ENCODE measurements around the gene PLEKHH2. TPM values are rescaled to one million over a fixed set of nuclear protein-coding genes. Genes with fewer than 3 reads are reported as not detected.
"Not testable (repeated sequence)": the region's sequence is repeated elsewhere in the genome, so short reads cannot be mapped to it uniquely, and the experiment has no call there.

The PLEKHH2 gene
- total RNA-seq, 2 donors from 2014 or later, result 5.0 to 5.3 TPM

DNA sequence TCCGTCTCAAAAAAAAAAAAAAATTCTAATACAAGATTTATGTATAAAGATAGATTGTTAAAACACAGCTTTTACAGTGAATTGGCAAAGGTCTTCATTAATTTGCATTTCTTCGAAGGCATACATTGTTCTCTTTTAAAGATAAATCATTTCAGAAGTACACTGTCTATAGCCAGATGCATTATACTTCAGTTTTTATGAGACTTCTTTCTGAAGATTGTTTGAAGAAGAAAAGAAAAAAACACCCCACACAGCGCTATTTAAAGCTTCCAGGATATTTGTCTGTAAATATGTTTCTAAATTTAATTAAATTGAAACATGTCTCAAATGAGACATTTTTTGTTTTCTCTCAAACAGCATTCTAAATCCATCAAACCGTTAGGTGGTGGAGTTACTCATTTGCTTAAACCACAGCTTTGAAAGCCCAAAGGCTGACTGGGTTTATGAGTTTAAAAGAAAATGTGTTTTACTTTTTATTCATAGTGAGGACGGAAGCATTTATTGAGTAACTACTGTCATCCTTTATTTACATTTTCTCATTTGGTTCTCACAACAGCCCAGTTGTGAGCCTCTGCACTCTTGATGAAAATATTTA, 81.6 kb downstream of the PLEKHH2 start:
- Mint-ChIP-seq H3K4me3 (no peak overlapping the region), H3K27me3 (ENCODE audit: insufficient read depth) (no peaks in the 10 kb centered on the region), H3K36me3 (ENCODE audit: low read depth) (no peaks in the 10 kb centered on the region), H3K9me3 (no peaks in the 10 kb centered on the region), H3K27ac (no peak overlapping the region), H3K4me1 (peaks cover 18% of the 10 kb centered on the region)
- 90% methylated on average over 3 of the region's 5 CpGs; no CpG with 5 or more reads in 1 of the 2 experiments for WGBS, 2 experiments (ENCODE audit: insufficient coverage in 1 of 2, insufficient read length in 1 of 2)
- TF ChIP-seq, protein P1, sequence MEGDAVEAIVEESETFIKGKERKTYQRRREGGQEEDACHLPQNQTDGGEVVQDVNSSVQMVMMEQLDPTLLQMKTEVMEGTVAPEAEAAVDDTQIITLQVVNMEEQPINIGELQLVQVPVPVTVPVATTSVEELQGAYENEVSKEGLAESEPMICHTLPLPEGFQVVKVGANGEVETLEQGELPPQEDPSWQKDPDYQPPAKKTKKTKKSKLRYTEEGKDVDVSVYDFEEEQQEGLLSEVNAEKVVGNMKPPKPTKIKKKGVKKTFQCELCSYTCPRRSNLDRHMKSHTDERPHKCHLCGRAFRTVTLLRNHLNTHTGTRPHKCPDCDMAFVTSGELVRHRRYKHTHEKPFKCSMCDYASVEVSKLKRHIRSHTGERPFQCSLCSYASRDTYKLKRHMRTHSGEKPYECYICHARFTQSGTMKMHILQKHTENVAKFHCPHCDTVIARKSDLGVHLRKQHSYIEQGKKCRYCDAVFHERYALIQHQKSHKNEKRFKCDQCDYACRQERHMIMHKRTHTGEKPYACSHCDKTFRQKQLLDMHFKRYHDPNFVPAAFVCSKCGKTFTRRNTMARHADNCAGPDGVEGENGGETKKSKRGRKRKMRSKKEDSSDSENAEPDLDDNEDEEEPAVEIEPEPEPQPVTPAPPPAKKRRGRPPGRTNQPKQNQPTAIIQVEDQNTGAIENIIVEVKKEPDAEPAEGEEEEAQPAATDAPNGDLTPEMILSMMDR (conservative IDR thresholded peaks at IDR 0.05), result no peak
- Histone ChIP-seq H3K27ac (ENCODE audit: low read depth, low read length) (no peak overlapping the region), H3K4me1 (ENCODE audit: control insufficient read depth, insufficient read depth, low read length) (peaks cover 1% of the 10 kb centered on the region), H3K9me3 (ENCODE audit: control insufficient read depth, low read length) (no peaks in the 10 kb centered on the region), H3K4me3 (ENCODE audit: low read length) (no peak overlapping the region), H3K9ac (ENCODE audit: extremely low read depth, low read length, poor library complexity, severe bottlenecking) (no peak overlapping the region), H3K36me3 (ENCODE audit: control insufficient read depth, insufficient read depth, low read length) (no peaks in the 10 kb centered on the region), H3K27me3 (ENCODE audit: control insufficient read depth, insufficient read depth, low read length, poor library complexity, severe bottlenecking) (no peaks in the 10 kb centered on the region)
- DNase-seq, result no peak

DNA sequence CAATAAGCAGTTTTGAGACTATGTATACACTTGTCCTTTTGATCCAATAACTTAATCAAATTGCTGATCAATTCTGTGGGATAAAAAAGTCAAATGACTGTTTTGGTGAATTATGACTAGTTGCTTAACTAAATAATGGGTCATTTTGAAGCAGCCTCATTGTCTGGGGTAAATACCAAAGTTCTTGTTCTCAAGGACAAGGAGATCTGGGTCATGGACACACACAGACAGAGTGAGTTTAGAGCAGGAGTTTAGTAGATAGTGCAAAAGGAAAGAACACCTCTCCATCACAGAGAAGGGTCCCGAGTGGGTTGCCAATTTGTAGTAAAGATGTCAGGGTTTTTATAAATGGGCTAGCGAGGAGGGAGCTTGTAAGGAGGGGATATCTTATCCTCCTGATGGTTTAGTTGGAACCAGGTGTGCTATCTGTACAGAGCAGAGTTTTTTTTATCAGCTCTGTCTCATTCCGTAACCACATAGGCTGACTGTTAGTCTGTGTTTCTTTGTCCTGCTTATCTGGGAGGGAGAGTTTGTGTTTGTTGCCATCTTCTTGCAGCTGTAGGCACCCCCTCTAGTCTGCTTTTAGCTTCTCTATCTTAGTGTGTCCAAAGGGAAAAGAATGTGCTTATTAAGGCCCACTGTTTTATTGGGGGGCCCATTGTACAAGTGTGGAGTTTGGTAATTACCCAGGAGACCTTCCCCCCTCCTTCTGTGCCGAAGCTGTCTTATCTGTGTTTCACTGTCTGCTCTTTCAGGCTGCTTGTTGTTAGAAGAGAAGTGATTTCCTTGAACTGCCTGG, 87.9 kb downstream of the PLEKHH2 start:
- 74 to 100% methylated on average over 1 to 4 of the region's 4 CpGs for WGBS, 2 experiments (ENCODE audit: insufficient coverage in 1 of 2, insufficient read length in 1 of 2)
- Mint-ChIP-seq H3K4me1 (peaks cover 23% of the 10 kb centered on the region), H3K4me3 (peak overlapping the region; percentile 17), H3K36me3 (ENCODE audit: low read depth) (no peaks in the 10 kb centered on the region), H3K27ac (peak overlapping the region; percentile 67), H3K27me3 (ENCODE audit: insufficient read depth) (no peaks in the 10 kb centered on the region), H3K9me3 (no peaks in the 10 kb centered on the region)
- no peak overlapping the region for H3K27ac ChIP-seq (ENCODE audit: low read depth, low read length)
- H3K36me3 ChIP-seq (ENCODE audit: control insufficient read depth, insufficient read depth, low read length), result no peaks in the 10 kb centered on the region
- no peaks in the 10 kb centered on the region for H3K9me3 ChIP-seq (ENCODE audit: control insufficient read depth, low read length)
- TF ChIP-seq, protein P1 (conservative IDR thresholded peaks at IDR 0.05), result no peak
- DNase-seq, result no peak
- H3K9ac ChIP-seq (ENCODE audit: extremely low read depth, low read length, poor library complexity, severe bottlenecking), result peak overlapping the region; percentile 13
- H3K4me3 ChIP-seq (ENCODE audit: low read length), result no peak overlapping the region
- H3K4me1 ChIP-seq (ENCODE audit: control insufficient read depth, insufficient read depth, low read length), result peaks cover 3% of the 10 kb centered on the region
- no peaks in the 10 kb centered on the region for H3K27me3 ChIP-seq (ENCODE audit: control insufficient read depth, insufficient read depth, low read length, poor library complexity, severe bottlenecking)

DNA sequence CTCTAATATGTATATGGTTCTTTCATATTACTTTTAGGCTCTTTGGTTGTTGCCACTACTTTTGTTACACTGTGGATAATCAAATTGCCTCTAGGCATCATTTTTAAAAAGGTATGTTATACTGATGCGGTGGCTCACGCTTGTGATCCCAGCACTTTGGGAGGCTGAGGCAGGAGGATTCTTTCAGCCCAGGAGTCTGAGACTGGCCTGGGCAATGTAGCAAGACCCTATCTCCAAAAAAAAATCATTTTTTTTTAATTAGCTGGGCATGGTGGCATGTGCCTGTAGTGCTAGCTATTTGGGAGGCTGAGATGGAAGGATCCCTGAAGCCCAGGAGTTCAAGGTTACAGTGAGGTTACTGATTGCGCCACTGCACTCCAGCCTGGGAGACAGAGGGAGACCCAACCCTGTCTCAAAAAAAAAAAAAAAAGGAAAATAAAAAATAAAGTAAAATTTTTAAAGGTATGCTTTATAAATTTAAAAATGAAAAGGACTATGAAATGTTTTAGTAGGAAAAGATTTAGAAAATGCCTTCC, 88.7 kb downstream of the PLEKHH2 start:
- Mint-ChIP-seq H3K27ac (no peak overlapping the region), H3K27me3 (ENCODE audit: insufficient read depth) (no peaks in the 10 kb centered on the region), H3K4me3 (no peak overlapping the region), H3K4me1 (peaks cover 23% of the 10 kb centered on the region), H3K9me3 (no peaks in the 10 kb centered on the region), H3K36me3 (ENCODE audit: low read depth) (no peaks in the 10 kb centered on the region)
- no peak for DNase-seq
- no peaks in the 10 kb centered on the region for H3K9me3 ChIP-seq (ENCODE audit: control insufficient read depth, low read length)
- no peak overlapping the region for H3K27ac ChIP-seq (ENCODE audit: low read depth, low read length)
- no peaks in the 10 kb centered on the region for H3K27me3 ChIP-seq (ENCODE audit: control insufficient read depth, insufficient read depth, low read length, poor library complexity, severe bottlenecking)
- H3K36me3 ChIP-seq (ENCODE audit: control insufficient read depth, insufficient read depth, low read length), result no peaks in the 10 kb centered on the region
- peaks cover 3% of the 10 kb centered on the region for H3K4me1 ChIP-seq (ENCODE audit: control insufficient read depth, insufficient read depth, low read length)
- TF ChIP-seq, protein P1 (conservative IDR thresholded peaks at IDR 0.05), result no peak
- peak overlapping the region; percentile 13 for H3K9ac ChIP-seq (ENCODE audit: extremely low read depth, low read length, poor library complexity, severe bottlenecking)
- WGBS, 2 experiments (ENCODE audit: insufficient coverage in 1 of 2, insufficient read length in 1 of 2), result 96% methylated on average over 3 of the region's 3 CpGs; no CpG with 5 or more reads in 1 of the 2 experiments
- H3K4me3 ChIP-seq (ENCODE audit: low read length), result no peak overlapping the region

DNA sequence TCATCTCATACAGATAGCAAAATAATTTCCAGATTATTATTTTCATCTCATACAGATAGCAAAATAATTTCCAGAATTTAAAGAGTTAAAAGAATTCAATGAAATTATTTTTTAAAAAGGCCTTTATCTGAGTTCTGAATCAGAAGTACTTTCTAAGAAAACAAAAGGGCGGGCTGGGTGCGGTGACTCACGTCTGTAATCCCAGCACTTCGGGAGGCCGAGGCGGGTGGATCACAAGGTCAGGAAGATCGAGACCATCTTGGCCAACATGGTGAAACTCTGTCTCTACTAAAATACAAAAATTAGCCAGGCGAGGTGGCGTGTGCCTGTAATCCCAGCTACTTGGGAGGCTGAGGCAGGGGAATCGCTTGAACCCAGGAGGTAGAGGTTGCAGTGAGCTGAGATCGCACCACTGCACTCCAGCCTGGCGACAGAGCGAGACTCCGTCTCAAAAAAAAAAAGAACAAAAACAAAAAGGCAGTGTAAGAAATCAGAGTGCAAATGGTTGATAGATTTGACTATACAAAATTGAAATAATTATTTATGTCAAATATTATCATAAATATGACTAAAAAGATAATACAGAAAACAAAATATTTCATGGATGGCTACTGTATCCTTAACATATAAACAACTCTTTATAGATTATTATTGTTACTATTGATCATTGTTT, 90.0 kb downstream of the PLEKHH2 start:
- H3K36me3 ChIP-seq (ENCODE audit: control insufficient read depth, insufficient read depth, low read length); H3K27me3 ChIP-seq (ENCODE audit: control insufficient read depth, insufficient read depth, low read length, poor library complexity, severe bottlenecking); H3K9ac ChIP-seq (ENCODE audit: extremely low read depth, low read length, poor library complexity, severe bottlenecking); H3K4me3 ChIP-seq (ENCODE audit: low read length); H3K4me3 Mint-ChIP-seq; H3K27ac ChIP-seq (ENCODE audit: low read depth, low read length); DNase-seq; H3K27me3 Mint-ChIP-seq (ENCODE audit: insufficient read depth); H3K9me3 ChIP-seq (ENCODE audit: control insufficient read depth, low read length); H3K36me3 Mint-ChIP-seq (ENCODE audit: low read depth); H3K4me1 ChIP-seq (ENCODE audit: control insufficient read depth, insufficient read depth, low read length); H3K27ac Mint-ChIP-seq; H3K9me3 Mint-ChIP-seq: not testable (repeated sequence)
- WGBS, 2 experiments (ENCODE audit: insufficient coverage in 1 of 2, insufficient read length in 1 of 2), result 82 to 95% methylated on average over 8 to 10 of the region's 14 CpGs
- peaks cover 23% of the 10 kb centered on the region for H3K4me1 Mint-ChIP-seq

All from endodermal cell (in vitro differentiated cells).